ENCODE results near the gene ARSB. TPM values are rescaled to one million over a fixed set of nuclear protein-coding genes. Genes with fewer than 3 reads are reported as not detected.

ARSB gene
- total RNA-seq, 1 experiment from 2014 or later, result 8.4 TPM

DNA sequence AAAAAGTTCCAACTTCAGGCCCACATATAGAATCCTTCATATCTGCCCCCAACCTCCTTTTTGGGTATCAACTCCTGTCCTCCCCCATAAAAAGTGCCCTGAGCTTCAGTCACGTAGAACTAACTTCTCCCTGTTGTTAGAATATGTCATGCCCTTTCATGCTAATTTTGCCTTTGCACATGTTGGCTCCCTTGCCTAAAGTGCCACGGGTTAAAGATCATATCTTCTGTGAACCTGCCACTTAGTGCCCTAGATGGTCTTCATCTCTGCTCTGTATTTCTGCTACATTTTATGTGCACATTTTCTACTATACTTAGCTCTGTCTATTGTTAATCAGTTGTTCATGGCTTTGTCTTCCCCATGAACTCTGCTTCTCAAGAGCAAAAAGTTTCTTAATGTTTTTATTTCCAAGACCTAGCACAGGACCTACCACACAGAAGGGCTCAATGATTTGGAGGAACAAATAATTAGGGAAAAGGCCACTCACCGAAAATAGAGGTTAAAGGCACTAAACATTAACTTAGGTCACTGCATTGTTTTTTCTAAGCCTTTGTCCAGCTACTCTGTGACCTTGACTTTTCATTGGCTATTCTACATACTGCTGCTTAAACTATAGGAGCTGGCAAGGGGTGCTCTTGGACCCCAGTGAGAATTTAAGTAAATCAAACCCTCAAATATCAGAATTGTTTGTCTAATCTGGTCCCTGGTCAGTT lies 94.3 kb downstream of the ARSB start:
- H3K9me2 ChIP-seq (ENCODE audit: insufficient read depth), result no peaks in the 10 kb centered on the region
- no peaks in the 10 kb centered on the region for H3K27me3 ChIP-seq (ENCODE audit: insufficient read depth, low read depth)
- H3F3A ChIP-seq (ENCODE audit: insufficient read depth, low read depth), result no peaks in the 10 kb centered on the region
- intact Hi-C loops (cut with micrococcal nuclease; ENCODE audit: unreplicated experiment), result no loop called here
- no peaks in the 10 kb centered on the region for H3K36me3 ChIP-seq (ENCODE audit: low read depth)
- no TSS peak for BruUV-seq (replicated peaks)
- POLR2A ChIA-PET (ENCODE audit: unreplicated experiment), result no interaction called here
- no peak overlapping the region for H3K4me2 ChIP-seq
- H3K27ac ChIP-seq, result no peak overlapping the region
- TF ChIP-seq, protein P1, sequence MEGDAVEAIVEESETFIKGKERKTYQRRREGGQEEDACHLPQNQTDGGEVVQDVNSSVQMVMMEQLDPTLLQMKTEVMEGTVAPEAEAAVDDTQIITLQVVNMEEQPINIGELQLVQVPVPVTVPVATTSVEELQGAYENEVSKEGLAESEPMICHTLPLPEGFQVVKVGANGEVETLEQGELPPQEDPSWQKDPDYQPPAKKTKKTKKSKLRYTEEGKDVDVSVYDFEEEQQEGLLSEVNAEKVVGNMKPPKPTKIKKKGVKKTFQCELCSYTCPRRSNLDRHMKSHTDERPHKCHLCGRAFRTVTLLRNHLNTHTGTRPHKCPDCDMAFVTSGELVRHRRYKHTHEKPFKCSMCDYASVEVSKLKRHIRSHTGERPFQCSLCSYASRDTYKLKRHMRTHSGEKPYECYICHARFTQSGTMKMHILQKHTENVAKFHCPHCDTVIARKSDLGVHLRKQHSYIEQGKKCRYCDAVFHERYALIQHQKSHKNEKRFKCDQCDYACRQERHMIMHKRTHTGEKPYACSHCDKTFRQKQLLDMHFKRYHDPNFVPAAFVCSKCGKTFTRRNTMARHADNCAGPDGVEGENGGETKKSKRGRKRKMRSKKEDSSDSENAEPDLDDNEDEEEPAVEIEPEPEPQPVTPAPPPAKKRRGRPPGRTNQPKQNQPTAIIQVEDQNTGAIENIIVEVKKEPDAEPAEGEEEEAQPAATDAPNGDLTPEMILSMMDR (conservative IDR thresholded peaks at IDR 0.05), result no peak
- DNase-seq, result no peak
- H3K4me1 ChIP-seq (replicated peaks; ENCODE audit: insufficient read depth), result 0 out of 2 replicates have a peak, but pooled peaks cover 5% of the 10 kb centered on the region
- H2AFZ ChIP-seq, result no peak overlapping the region
- no peaks in the 10 kb centered on the region for H3K9me3 ChIP-seq (ENCODE audit: insufficient read depth, low read depth)
- H4K20me1 ChIP-seq (ENCODE audit: insufficient read depth), result no peaks in the 10 kb centered on the region
- no peak overlapping the region for H3K4me3 ChIP-seq
- H3K79me2 ChIP-seq (ENCODE audit: low read depth), result no peaks in the 10 kb centered on the region
- CTCF ChIA-PET, result no interaction called here

DNA sequence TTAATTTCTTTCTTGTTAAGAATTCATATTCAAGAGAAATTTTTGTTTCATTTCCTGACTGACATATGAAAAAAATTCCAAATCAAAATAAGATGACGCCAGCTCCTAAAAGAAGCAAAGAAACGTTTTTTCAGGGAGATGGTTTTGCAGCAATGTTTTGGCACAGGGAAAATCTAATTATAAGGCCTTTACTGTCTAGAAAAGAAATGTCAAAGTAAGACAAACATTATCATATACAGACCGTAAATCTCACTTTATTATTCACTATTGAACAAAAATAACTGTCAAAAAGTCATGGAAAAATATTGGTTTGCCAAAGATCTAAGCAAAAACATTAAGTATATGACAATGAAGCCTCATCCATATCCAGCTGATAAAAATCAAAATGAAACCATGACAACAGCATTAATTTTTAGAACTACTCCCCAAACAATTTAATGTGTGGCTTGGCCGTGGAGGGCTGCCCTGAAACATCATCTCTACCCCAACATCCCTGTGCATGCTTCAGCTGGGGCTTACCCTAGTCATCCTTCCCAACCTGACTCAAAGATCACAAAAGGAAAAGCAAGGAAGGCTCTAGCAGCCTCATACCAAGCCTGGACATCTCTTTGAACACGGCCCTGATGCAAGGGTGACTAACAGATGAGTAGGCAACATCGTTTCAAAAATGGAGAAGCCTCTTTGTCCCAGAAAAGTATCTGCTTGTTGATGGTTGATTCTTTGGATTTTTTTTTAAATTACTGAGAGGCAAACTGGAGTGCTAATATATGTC lies 95.6 kb downstream of the ARSB start:
- Histone ChIP-seq H2AFZ (no peak overlapping the region), H3K4me3 (no peak overlapping the region), H3K9me2 (ENCODE audit: insufficient read depth) (no peaks in the 10 kb centered on the region), H3K9me3 (ENCODE audit: insufficient read depth, low read depth) (no peaks in the 10 kb centered on the region), H3F3A (ENCODE audit: insufficient read depth, low read depth) (no peaks in the 10 kb centered on the region), H3K27ac (no peak overlapping the region), H3K27me3 (ENCODE audit: insufficient read depth, low read depth) (no peaks in the 10 kb centered on the region), H3K36me3 (ENCODE audit: low read depth) (no peaks in the 10 kb centered on the region), H3K79me2 (ENCODE audit: low read depth) (no peaks in the 10 kb centered on the region), H3K4me2 (no peak overlapping the region), H3K4me1 (replicated peaks; ENCODE audit: insufficient read depth) (no peaks in the 10 kb centered on the region), H4K20me1 (ENCODE audit: insufficient read depth) (no peaks in the 10 kb centered on the region)
- intact Hi-C loops (cut with micrococcal nuclease; ENCODE audit: unreplicated experiment), result loop anchor here (10.0 kb wide), 1 partner anchor 195 kb away; no protein-coding TSS in a partner anchor
- DNase-seq, result no peak
- no TSS peak for BruUV-seq (replicated peaks)
- CTCF ChIA-PET, result no interaction called here
- TF ChIP-seq EZH2 (IDR thresholded peaks at IDR 0.05; ENCODE audit: low read depth), result no peak
- TF ChIP-seq, protein P1 (conservative IDR thresholded peaks at IDR 0.05), result no peak
- POLR2A ChIA-PET (ENCODE audit: unreplicated experiment), result no interaction called here

DNA sequence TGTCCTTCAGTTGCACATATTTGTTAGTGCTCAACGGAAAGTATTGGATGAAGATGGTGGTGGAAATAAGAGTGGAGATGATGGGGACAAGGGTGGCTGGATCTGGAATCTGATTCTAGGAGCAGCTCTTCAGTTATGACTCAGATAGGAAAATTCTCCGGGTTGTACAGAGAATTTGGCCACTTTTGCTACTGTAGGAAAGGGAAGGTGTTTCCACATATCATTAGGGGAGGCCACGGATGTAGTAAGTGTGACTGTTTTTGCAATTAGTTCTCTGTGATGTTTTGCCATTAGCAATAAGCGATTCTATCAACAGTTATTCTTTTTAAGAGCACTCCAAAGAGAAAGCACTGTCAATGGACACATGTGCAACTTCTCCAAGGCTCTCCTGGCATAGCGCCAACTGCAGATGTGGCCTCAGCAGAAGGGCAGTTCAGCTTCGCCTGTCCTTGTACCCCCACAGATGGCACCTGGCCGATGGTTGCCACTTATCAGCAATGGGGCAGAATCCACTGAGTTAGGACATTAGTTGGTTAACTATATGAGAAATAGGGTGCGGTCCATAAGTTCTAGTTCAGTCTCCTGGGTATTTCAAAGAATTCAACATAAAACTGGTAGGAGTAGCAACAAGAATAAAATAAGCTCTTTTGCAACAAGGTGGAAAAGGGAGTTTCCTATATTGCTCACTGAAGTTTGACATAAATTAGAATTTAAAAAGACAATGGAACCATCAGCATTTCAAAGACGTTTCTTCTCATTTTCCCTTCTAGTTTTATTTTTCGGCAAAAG lies 96.3 kb downstream of the ARSB start:
- Histone ChIP-seq H3K27ac (no peak overlapping the region), H3K9me2 (ENCODE audit: insufficient read depth) (no peaks in the 10 kb centered on the region), H3K27me3 (ENCODE audit: insufficient read depth, low read depth) (no peaks in the 10 kb centered on the region), H2AFZ (no peak overlapping the region), H3K4me3 (no peak overlapping the region), H3K36me3 (ENCODE audit: low read depth) (no peaks in the 10 kb centered on the region), H3K4me1 (replicated peaks; ENCODE audit: insufficient read depth) (no peaks in the 10 kb centered on the region), H3F3A (ENCODE audit: insufficient read depth, low read depth) (no peaks in the 10 kb centered on the region), H4K20me1 (ENCODE audit: insufficient read depth) (no peaks in the 10 kb centered on the region), H3K4me2 (no peak overlapping the region), H3K9me3 (ENCODE audit: insufficient read depth, low read depth) (no peaks in the 10 kb centered on the region), H3K79me2 (ENCODE audit: low read depth) (no peaks in the 10 kb centered on the region)
- ChIA-PET CTCF (no interaction called here), POLR2A (ENCODE audit: unreplicated experiment) (no interaction called here)
- intact Hi-C loops (cut with micrococcal nuclease; ENCODE audit: unreplicated experiment), result loop anchor here (10.0 kb wide), 1 partner anchor 194 kb away; no protein-coding TSS in a partner anchor
- TF ChIP-seq EZH2 (IDR thresholded peaks at IDR 0.05; ENCODE audit: low read depth), result no peak
- TF ChIP-seq, protein P1 (conservative IDR thresholded peaks at IDR 0.05), result no peak
- no peak for DNase-seq
- BruUV-seq (replicated peaks), result no TSS peak

All from PC-9 (cell line).